HepG2 (cell line): Measurements from ENCODE around the gene MMUT. TPM values are rescaled to one million over a fixed set of nuclear protein-coding genes. Genes with fewer than 3 reads are reported as not detected.
A peak's percentile ranks its signal among the peaks of the same experiment; 100 is the strongest.

Source experiments
- DPF2 ChIP-seq: sonication (generic); formaldehyde crosslinking; IDR thresholded peaks from 2 replicates; pipeline ENCODE4 v1.4.0; 2020; ENCODE audit warnings: mild to moderate bottlenecking, low read depth, missing genetic modification reagents, borderline replicate concordance
- HOXA9 ChIP-seq: sonication (generic); formaldehyde crosslinking; IDR thresholded peaks from 2 replicates; pipeline ENCODE4 v1.8.1; 2022; ENCODE audit warnings: missing genetic modification reagents, mild to moderate bottlenecking, moderate library complexity, borderline replicate concordance
- MIXL1 ChIP-seq: IDR thresholded peaks from 2 replicates; pipeline ENCODE4 v1.6.1; 2016
- MXD4 ChIP-seq: IDR thresholded peaks from 2 replicates; pipeline ENCODE4 v1.6.1; 2016; ENCODE audit warnings: mild to moderate bottlenecking, missing biosample characterization, missing genetic modification reagents
- PCBP1 ChIP-seq: fragments of 200-400 bp; formaldehyde crosslinking; IDR thresholded peaks from 2 replicates; pipeline ENCODE4 v1.6.1; 2017; ENCODE audit warnings: mild to moderate bottlenecking, low read depth, low read length, borderline replicate concordance
- PHB2 ChIP-seq: fragments of 450-650 bp; IDR thresholded peaks from 2 replicates; pipeline ENCODE4 v1.6.1; 2018; ENCODE audit not compliant: partially characterized antibody
- RFX3 ChIP-seq: IDR thresholded peaks from 2 replicates; pipeline ENCODE4 v1.6.1; 2016; ENCODE audit warnings: missing biosample characterization, missing genetic modification reagents
- RFX5 ChIP-seq: IDR thresholded peaks from 2 replicates; pipeline ENCODE4 v1.6.1; 2011; ENCODE audit warnings: low read depth, low read length, improper control_type of control experiment
- SAFB2 ChIP-seq: sonication (generic); formaldehyde crosslinking; IDR thresholded peaks from 2 replicates; pipeline ENCODE4 v1.5.1; 2020; ENCODE audit warnings: missing genetic modification reagents, low read depth, mild to moderate bottlenecking, borderline replicate concordance
- SKI ChIP-seq: fragments of 450-650 bp; IDR thresholded peaks from one replicate; pipeline ENCODE4 v1.6.1; 2018; ENCODE audit warnings: mild to moderate bottlenecking; ENCODE audit not compliant: partially characterized antibody
- U2AF1 ChIP-seq: fragments of 200-400 bp; formaldehyde crosslinking; optimal IDR thresholded peaks from 2 replicates; pipeline ENCODE3; 2017; ENCODE audit warnings: mild to moderate bottlenecking, low read depth, low read length
- ZBTB10 ChIP-seq: sonication (generic); formaldehyde crosslinking; IDR thresholded peaks from 2 replicates; pipeline ENCODE4 v1.4.0; 2020; ENCODE audit warnings: missing genetic modification reagents, borderline replicate concordance
- ZNF350 ChIP-seq: sonication (generic); formaldehyde crosslinking; IDR thresholded peaks from 2 replicates; pipeline ENCODE4 v1.4.0; 2020; ENCODE audit warnings: mild to moderate bottlenecking, low read depth, missing genetic modification reagents, borderline replicate concordance
- ZNF432 ChIP-seq: sonication (generic); formaldehyde crosslinking; IDR thresholded peaks from 2 replicates; pipeline ENCODE4 v1.5.0; 2020; ENCODE audit warnings: missing genetic modification reagents, mild to moderate bottlenecking, borderline replicate concordance
- ZNF556 ChIP-seq: sonication (generic); formaldehyde crosslinking; IDR thresholded peaks from 2 replicates; pipeline ENCODE4 v1.4.0; 2020; ENCODE audit warnings: mild to moderate bottlenecking, missing genetic modification reagents, borderline replicate concordance
- ZNF724P ChIP-seq: sonication (generic); formaldehyde crosslinking; IDR thresholded peaks from 2 replicates; pipeline ENCODE4 v1.8.0; 2022; ENCODE audit warnings: missing genetic modification reagents, borderline replicate concordance
- ZNF740 ChIP-seq: sonication (generic); formaldehyde crosslinking; IDR thresholded peaks from 2 replicates; pipeline ENCODE4 v1.4.0; 2020; ENCODE audit warnings: missing genetic modification reagents
- ZNF891 ChIP-seq: sonication (generic); formaldehyde crosslinking; IDR thresholded peaks from 2 replicates; pipeline ENCODE4 v1.5.0; 2020; ENCODE audit warnings: mild to moderate bottlenecking, missing genetic modification reagents
- polyA plus RNA-seq, 8 experiments: library from polyadenylated mRNA; depleted of rRNA in 3 of 8; stranded (reverse) in 7 of 8; unstranded in 1 of 8; fragments of >200 nt; fragmentation: Illumina TruSeq in 4 of 8; extraction: Trizol in 4 of 8; gene quantifications; 2 replicates each; pipeline versions ENCODE4 v1.2.1 to v1.2.3, GENCODE V29; 2011 to 2016; ENCODE audit warnings: low read depth in 4 of 8, missing spikeins in 1 of 8, mixed read lengths in 1 of 8; ENCODE audit not compliant: insufficient read depth in 1 of 8
- total RNA-seq, 5 experiments: library from RNA; depleted of rRNA; stranded (reverse); fragments of >200 nt; fragmentation: Illumina TruSeq; extraction: Trizol; gene quantifications; 2 replicates each; pipeline ENCODE4 v1.2.3, GENCODE V29; 2016; ENCODE audit warnings: low read depth in 1 of 5
- TF ChIP-seq, protein P1 (sequence below): sonication (generic); formaldehyde crosslinking; IDR thresholded peaks from 2 replicates; pipeline ENCODE4 v1.4.0; 2020; ENCODE audit warnings: mild to moderate bottlenecking, missing genetic modification reagents, borderline replicate concordance
- TF ChIP-seq, protein P2 (sequence below): sonication (generic); formaldehyde crosslinking; IDR thresholded peaks from 2 replicates; pipeline ENCODE4 v1.8.1; 2023; ENCODE audit warnings: mild to moderate bottlenecking, moderate library complexity, missing genetic modification reagents

Gene MMUT
- total and polyA plus RNA-seq, 2 of the 13 experiments (the other 11 are each of a cell fraction or from before 2014, with no cell fraction given) = 16.1 to 20.5 TPM

DNA sequence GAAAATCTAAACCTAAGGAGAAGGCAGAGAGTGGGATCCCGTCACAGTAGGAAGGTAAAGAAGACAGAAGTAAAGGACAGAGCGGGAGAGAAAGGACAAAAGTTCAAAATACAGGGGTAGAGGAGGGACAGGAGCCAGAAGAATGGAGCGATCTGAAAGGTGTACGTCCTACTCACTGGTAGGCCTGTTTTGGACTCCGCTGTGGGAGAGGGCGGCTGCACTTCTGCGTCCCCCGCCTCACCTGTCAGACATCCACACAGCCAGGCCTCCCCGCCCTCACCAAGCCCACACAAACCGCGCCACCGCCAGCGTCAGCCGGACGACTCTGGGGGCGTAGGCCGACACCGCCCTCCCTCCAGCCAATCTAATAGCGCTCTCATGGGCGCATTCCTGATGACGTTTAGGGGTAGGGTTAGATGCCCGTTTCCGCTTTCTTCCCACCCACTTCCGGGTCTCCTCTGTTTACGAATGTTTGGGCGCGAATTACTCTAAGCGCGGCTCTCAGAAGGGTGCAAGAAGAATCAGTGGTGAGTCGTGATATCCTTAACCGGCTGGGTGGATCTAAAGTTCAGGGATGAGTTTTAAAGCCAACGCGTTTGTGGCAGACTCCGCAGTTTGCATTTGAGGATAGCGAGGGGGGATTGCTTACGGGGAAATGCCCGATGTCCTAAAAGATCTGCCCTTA lies at the start of gene MMUT, which contains the start of gene CENPQ (continued):
- TF ChIP-seq U2AF1 = peak; percentile 92
- TF ChIP-seq RFX5 = peak; percentile 83
- TF ChIP-seq ZNF891 = peak; percentile 88; the same call in 1 of the 2 replicates
- TF ChIP-seq PHB2 = no peak
- TF ChIP-seq, protein P1, sequence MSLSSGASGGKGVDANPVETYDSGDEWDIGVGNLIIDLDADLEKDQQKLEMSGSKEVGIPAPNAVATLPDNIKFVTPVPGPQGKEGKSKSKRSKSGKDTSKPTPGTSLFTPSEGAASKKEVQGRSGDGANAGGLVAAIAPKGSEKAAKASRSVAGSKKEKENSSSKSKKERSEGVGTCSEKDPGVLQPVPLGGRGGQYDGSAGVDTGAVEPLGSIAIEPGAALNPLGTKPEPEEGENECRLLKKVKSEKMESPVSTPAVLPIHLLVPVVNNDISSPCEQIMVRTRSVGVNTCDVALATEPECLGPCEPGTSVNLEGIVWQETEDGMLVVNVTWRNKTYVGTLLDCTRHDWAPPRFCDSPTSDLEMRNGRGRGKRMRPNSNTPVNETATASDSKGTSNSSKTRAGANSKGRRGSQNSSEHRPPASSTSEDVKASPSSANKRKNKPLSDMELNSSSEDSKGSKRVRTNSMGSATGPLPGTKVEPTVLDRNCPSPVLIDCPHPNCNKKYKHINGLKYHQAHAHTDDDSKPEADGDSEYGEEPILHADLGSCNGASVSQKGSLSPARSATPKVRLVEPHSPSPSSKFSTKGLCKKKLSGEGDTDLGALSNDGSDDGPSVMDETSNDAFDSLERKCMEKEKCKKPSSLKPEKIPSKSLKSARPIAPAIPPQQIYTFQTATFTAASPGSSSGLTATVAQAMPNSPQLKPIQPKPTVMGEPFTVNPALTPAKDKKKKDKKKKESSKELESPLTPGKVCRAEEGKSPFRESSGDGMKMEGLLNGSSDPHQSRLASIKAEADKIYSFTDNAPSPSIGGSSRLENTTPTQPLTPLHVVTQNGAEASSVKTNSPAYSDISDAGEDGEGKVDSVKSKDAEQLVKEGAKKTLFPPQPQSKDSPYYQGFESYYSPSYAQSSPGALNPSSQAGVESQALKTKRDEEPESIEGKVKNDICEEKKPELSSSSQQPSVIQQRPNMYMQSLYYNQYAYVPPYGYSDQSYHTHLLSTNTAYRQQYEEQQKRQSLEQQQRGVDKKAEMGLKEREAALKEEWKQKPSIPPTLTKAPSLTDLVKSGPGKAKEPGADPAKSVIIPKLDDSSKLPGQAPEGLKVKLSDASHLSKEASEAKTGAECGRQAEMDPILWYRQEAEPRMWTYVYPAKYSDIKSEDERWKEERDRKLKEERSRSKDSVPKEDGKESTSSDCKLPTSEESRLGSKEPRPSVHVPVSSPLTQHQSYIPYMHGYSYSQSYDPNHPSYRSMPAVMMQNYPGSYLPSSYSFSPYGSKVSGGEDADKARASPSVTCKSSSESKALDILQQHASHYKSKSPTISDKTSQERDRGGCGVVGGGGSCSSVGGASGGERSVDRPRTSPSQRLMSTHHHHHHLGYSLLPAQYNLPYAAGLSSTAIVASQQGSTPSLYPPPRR (CRISPR knock-in tag) = peak; percentile 58; the same call in 1 of the 2 replicates
- TF ChIP-seq, protein P2, sequence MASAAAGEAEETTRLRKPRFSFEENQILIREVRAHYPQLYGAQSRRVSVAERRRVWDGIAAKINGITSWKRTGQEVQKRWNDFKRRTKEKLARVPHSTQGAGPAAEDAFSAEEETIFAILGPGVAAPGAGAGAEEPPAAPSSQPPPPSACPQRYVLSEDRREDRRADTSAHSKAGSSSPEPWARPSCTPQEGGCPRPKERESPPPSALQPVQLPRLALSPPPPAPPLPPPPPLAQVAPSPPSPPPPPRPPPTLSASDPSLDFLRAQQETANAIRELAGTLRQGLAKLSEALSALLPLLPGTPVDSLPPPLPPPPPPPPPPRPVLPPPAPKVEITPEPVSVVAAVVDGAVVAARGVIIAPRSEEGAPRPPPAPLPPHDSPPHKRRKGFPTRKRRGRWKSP (CRISPR knock-in tag) = 0 out of 2 replicates have a peak, but pooled peaks have one; percentile 52
- no peak for TF ChIP-seq ZNF432
- peak; percentile 96 for TF ChIP-seq ZNF350 (CRISPR knock-in tag)
- TF ChIP-seq ZNF740 (CRISPR knock-in tag) = peak; percentile 64; the same call in 1 of the 2 replicates
- no peak for TF ChIP-seq RFX3
- TF ChIP-seq MIXL1 = peak; percentile 88; the same call in 1 of the 2 replicates
- TF ChIP-seq HOXA9 (CRISPR knock-in tag) = no peak
- TF ChIP-seq ZNF556 (CRISPR knock-in tag) = peak; percentile 99
- TF ChIP-seq DPF2 (CRISPR knock-in tag) = no peak
- 0 out of 2 replicates have a peak, but pooled peaks have one; percentile 74 for TF ChIP-seq PCBP1
- no peak; the same call in 1 of the 2 replicates for TF ChIP-seq ZNF724P (CRISPR knock-in tag)
- peak; percentile 98 for TF ChIP-seq MXD4 (CRISPR knock-in tag)
- TF ChIP-seq ZBTB10 = no peak
- TF ChIP-seq SAFB2 = peak; percentile 32; the same call in 1 of the 2 replicates
- peak; percentile 51 for TF ChIP-seq SKI
